EL (cell line): Measurements from ENCODE around the gene SEMA5B.
A peak's percentile ranks its signal among the peaks of the same experiment; 100 is the strongest.

Experiments used
- DNase-seq: peaks from one replicate; pipeline ENCODE4 v3.0.0-alpha.2; 2016

The SEMA5B gene

DNA sequence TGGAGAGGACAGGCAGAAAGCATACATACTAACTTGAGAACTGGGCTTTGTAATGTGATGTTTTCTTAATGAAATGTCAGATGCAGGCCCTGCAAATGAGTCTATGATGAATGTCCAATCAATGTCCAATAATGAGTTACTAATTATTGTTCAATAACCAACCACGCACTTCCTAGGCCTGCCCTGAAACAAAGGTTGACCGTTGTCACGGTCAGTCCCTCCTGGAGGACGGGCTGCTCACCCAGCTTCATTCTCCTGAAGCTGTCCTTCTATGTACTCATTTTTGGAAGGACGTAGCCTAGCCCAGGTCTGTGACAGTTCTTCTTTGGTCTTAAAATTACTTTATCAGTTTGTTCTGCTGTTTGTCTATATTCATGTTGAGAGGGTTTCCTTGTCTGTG, 30.9 kb upstream of the SEMA5B start:
- no peak for DNase-seq

DNA sequence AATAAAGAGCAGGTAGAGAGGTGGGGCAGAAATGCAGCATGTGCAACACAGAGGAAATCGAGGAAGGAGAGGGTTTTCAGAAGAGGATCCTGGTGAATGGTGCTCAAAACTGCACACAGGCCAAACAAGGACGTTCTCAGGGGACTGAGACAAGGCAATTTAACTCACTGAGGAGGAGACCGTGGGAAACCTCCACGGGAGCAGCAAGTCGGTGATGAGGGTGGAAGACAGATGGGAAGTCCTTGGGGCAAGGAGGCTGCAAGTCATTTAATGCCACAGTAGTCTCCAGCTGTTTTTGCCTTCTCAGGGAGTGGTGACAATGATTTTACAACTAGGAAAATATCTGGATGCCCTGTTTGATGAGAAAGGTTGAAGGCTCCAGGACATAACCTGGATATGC, 27.8 kb upstream of the SEMA5B start:
- no peak for DNase-seq

- DNase-seq, result no peak
Observed at GRCh38 chr3:123054931-123055330, 27.4 kb upstream of the SEMA5B start.

DNA sequence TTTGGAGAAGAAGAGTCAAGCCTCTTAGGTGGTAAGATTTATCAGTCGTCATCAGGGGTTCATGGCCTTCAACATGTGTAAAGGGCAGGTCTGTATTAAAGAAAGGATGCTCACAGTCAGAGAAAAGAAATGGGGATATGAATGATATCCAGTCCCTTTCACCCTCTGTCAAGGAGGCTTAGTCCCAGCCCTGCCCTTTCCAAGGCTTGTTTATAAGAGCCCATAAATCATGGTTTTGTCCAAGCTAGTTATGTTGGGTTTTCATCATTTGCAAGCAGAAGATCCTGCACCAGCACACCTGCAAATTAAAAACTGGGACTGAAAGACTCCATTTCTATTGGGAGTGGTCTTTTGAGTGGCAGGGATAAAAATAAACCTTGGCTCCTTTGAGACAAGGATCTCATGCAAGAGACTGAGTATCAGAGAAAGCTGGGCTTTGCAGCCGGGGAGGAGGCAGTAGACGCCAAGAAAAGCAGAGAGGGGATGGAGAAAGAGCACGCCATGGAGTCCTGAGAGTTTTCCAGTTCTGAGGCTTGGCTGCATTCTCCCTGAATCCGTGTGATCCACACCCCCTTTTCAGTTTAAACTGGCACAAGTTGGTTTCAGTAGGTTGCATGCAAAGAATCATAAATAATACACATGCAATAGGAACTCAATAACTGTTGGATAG, 26.7 kb upstream of the SEMA5B start:
- DNase-seq, result no peak

DNA sequence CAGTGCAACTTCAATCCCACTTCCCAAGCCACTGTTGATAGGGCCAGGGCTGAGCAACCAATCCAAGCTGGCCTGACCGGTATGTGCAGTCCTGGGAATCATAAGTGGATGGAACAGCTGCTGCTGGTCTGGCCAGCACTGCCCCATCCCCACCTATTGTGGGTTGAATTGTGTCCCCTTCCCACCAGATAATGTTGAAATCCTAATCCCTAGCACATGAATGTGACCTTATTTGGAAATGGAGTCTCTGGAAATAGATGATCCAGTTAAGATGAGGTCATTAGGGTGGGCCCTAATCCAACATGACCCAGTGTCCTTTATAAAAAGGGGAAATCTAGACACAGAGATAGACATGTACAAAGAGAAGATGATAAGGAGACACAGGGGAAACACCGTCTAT, 25.5 kb upstream of the SEMA5B start:
- no peak for DNase-seq

- DNase-seq, result no peak
Observed at GRCh38 chr3:123050666-123051065, 23.1 kb upstream of the SEMA5B start.

GRCh38 chr3:123048480-123049237, 21.1 kb upstream of the SEMA5B start:
- DNase-seq, result no peak

GRCh38 chr3:123047062-123047319, 19.4 kb upstream of the SEMA5B start:
- no peak for DNase-seq

DNA sequence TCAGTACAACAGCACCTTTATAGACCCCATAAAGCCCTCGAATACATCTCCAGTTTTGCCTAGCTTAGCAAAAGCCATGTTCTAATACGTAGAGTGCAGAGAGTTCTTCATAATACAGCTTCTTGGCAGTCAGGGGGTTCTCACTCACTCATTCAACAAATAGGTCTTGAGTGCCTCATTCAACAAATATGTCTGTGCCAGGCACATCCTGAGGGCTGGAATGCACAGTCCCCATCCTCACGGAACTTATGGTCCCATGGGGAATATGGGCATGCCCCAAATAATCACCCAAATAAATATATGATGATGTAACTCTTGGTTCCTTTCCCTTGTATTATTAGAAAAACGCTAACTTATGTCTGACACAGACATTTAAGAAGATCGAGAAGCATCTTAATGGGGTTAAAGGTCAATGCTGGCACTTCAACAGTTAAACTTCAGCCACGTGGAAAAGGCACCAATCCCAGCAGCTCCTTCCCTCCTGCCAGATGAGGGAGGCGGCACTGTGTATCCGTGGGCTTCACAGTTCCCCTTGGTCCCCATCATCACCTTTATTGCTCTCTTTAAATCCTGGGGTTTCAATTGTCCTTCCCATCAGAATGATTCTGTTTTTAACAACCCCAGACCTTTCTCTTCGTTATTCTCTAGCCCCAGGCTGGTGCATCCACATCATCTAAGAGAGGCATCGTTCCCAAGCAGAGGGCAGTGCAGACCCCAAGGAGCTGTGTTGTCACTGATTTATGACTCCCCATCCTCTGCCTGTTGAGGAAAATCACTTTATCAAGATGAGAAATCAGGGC, 18.9 kb upstream of the SEMA5B start:
- DNase-seq, result peak; percentile 82

- peak; percentile 23 for DNase-seq
Observed at GRCh38 chr3:123044981-123045763, 17.6 kb upstream of the SEMA5B start.

DNA sequence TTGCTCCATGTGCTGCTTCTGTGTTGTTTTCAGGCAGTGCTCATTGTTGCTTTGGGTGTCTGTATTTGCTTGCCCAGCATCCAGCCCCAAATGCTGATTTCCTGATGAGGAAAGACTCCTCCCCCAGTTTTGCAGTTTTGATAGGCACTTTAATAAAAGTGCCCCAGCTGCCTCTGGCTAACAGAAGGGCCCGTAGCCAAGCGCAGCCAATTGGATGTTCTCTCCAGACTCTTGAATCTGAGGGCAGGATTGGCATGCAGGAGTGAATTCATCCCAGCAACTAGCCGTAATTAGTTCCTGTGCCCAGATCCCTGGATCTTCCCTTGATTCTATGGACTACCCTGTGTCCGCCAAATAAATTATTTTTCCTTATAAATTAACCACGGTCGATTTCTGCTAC, 14.8 kb upstream of the SEMA5B start:
- no peak for DNase-seq

- DNase-seq, result no peak
Observed at GRCh38 chr3:123039178-123039577, 11.6 kb upstream of the SEMA5B start.

DNA sequence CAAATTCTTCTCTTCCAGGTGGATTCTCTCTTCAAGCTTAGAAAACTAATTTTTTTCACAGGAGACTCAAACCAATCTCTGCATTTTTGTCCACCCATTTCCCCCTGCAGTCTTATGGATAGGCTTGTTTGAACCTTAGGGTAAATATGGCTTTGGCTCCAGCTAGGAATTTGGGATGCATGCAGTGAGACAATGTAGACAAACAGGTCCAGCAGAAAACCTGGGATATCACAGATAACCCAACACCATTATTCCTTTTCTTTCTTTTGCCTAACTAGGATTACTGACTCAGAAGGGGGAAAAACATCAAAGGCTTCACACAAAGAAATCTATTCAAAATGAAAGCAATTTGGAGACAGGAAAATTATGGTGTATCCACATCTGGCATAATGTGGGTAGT, 11.2 kb upstream of the SEMA5B start:
- no peak for DNase-seq

GRCh38 chr3:123037015-123037375, 9.4 kb upstream of the SEMA5B start:
- DNase-seq, result no peak

DNA sequence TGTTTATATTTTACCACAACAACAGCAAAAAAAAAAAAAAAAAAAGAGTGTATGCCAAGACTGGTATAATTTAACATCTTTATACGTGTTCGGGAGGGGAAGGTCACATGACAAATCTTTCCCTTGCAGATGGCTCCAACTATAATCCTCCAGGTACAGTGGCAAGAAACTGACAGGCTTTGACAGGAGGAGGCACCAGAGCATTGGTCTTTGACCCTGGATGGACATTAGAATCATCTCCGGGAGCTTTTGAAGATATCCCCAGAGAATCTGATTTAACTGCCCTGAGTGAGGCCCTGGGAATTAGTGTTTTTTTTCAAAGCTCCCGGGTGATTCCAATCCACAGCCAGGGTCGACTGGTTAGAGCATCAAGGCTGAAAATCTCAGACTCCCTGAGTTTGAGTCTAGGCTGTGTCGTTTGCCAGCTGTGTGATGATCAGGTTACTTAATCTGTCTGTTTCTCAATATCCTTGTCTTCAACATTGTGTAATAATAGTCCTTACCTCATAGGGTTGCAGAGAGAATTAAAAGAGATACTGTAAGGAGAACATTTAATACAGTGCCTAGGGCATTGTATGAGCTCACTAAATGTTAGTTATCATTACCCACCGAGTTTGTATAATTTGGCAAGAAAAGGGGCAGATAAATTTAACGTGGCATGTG, 8.9 kb upstream of the SEMA5B start:
- DNase-seq, result peak; percentile 44

GRCh38 chr3:123034996-123035395, 7.4 kb upstream of the SEMA5B start:
- no peak for DNase-seq

DNA sequence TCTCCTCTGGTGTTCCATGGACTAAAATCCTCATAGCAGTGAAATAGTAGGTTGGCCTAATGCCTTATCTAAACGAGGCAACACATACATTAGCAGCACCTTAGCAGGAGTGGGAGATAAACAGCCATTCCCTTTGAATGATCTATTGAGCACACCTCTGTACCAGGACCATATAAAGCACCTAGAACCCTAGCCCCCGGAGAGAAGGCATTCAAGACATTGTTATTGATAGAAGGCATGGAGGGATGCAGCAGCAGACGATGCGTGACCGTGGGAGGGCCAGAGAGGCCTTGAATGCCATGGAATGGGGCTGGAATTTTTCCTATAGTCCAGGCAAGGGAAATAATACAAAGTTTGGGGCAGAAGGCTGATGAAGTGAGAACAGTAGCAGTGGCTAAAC, 6.6 kb upstream of the SEMA5B start:
- no peak for DNase-seq

- DNase-seq, result no peak
Observed at GRCh38 chr3:123032057-123032456, 4.5 kb upstream of the SEMA5B start.

GRCh38 chr3:123031051-123031450, 3.5 kb upstream of the SEMA5B start:
- no peak for DNase-seq

DNA sequence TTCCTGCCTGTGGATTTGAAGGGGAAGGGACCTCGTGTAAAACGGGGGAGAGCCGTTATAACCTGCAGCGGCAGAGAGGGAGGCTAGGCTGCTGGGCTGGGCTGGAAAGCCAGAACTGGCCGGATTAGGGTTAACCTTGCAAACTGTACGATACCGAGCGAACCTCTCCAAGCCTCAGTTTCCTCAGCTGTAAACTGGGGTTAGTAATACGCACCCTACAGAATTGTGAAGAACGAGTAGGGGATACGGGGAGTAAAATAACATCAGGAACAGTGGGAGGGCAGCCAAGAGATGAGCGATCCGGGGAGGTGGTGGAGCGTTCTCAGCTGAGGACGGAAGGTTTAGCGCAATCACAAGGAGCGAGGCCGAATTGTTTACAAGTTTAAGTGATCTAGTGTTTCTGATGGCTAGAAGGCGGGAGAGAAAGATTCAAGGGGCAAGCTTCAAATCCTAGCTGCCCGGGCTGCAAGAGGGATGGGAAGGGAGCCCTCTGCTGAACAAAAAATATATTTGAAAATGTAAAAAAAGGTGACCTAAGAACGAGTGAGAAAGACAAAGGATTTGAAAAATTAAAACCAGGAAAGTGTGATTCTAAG, 768 bp upstream of the SEMA5B start:
- peak; percentile 75 for DNase-seq

DNA sequence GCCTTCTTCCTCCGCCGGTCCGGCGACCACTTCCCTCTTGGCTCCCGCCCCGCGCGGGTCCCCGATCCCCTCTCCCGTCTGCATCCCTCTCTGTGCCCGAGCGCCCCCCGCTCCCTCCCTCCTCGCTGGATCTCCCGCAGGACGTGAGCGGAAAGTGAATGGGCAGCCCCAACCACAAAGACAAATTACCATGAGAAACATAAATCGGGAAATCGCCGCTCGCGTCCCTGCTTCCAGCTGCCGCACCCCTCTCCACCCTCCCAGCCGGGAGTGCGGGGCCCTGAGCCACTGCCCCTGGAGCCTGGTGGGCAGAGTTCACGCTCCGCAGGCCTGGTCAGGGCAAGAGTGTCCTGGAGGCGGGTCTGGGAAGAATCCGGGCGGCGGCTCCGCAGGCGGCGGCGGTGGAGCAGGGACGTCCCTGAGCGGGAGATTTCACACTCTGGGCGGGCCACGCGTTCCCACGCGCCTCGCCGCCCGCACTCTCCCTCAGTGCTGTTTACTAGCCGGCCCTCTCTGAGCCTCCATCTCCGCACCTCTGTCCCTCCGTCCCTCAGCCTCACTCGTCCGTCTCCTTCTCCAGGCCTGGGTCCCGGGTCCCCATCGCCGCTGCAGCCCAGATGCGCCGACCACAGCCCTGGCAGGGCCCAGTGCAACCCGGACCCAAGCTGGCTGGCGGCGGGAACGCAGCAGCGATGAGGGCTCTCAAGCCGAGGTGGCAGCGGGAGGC, 835 bp downstream of the SEMA5B start:
- no peak for DNase-seq
